HepG2 (cell line): ENCODE results near the gene CPS1. TPM values are rescaled to one million over a fixed set of nuclear protein-coding genes. Genes with fewer than 3 reads are reported as not detected.

Experiments
- E2F1 ChIP-seq: sonication (generic); formaldehyde crosslinking; IDR thresholded peaks from 2 replicates; pipeline ENCODE4 v1.5.0; 2020; ENCODE audit warnings: missing genetic modification reagents
- GATA4 ChIP-seq: sonication (generic); IDR thresholded peaks from 2 replicates; pipeline ENCODE4 v1.6.1; 2016; ENCODE audit warnings: antibody characterized with exemption, low read depth, borderline replicate concordance
- HNRNPL ChIP-seq: fragments of 200-400 bp; formaldehyde crosslinking; IDR thresholded peaks from 2 replicates; pipeline ENCODE4 v1.6.1; 2017; ENCODE audit warnings: mild to moderate bottlenecking, low read depth, low read length
- KIAA2018 ChIP-seq: sonication (generic); formaldehyde crosslinking; IDR thresholded peaks from 2 replicates; pipeline ENCODE4 v1.5.0; 2020; ENCODE audit warnings: mild to moderate bottlenecking, missing genetic modification reagents, borderline replicate concordance
- MAFK ChIP-seq, 2 experiments: IDR thresholded peaks in 1 of 2; conservative IDR thresholded peaks in 1 of 2; 2 replicates each; pipeline ENCODE4 v1.6.1; 2011; ENCODE audit warnings: improper control_type of control experiment in 2 of 2, low read length in 2 of 2
- NAIF1 ChIP-seq: sonication (generic); formaldehyde crosslinking; IDR thresholded peaks from 2 replicates; pipeline ENCODE4 v1.5.0; 2020; ENCODE audit warnings: mild to moderate bottlenecking, missing genetic modification reagents, borderline replicate concordance
- NFE2L1 ChIP-seq: sonication (generic); formaldehyde crosslinking; IDR thresholded peaks from 2 replicates; pipeline ENCODE4 v1.4.0; 2020; ENCODE audit warnings: missing genetic modification reagents, mild to moderate bottlenecking, borderline replicate concordance
- POLR2AphosphoS5 ChIP-seq: IDR thresholded peaks from 2 replicates; pipeline ENCODE4 v1.6.1; 2012; ENCODE audit warnings: low read depth, low read length
- PRDM10 ChIP-seq: sonication (generic); formaldehyde crosslinking; IDR thresholded peaks from 2 replicates; pipeline ENCODE4 v1.4.0; 2020; ENCODE audit warnings: low read depth, missing genetic modification reagents
- ZBTB14 ChIP-seq: sonication (generic); formaldehyde crosslinking; IDR thresholded peaks from 2 replicates; pipeline ENCODE4 v1.4.0; 2020; ENCODE audit warnings: missing genetic modification reagents
- ZMYM4 ChIP-seq: sonication (generic); formaldehyde crosslinking; IDR thresholded peaks from 2 replicates; pipeline ENCODE4 v1.8.1; 2023; ENCODE audit warnings: mild to moderate bottlenecking, missing genetic modification reagents
- ZNF746 ChIP-seq: sonication (generic); formaldehyde crosslinking; IDR thresholded peaks from 2 replicates; pipeline ENCODE4 v1.8.0; 2022; ENCODE audit warnings: mild to moderate bottlenecking, missing genetic modification reagents
- ZNF878 ChIP-seq: sonication (generic); formaldehyde crosslinking; IDR thresholded peaks from 2 replicates; pipeline ENCODE4 v1.8.1; 2023; ENCODE audit warnings: mild to moderate bottlenecking, missing genetic modification reagents, moderate library complexity
- ZSCAN20 ChIP-seq: sonication (generic); formaldehyde crosslinking; IDR thresholded peaks from 2 replicates; pipeline ENCODE4 v1.4.0; 2020; ENCODE audit warnings: missing genetic modification reagents, mild to moderate bottlenecking, borderline replicate concordance
- polyA plus RNA-seq, 8 experiments: library from polyadenylated mRNA; depleted of rRNA in 3 of 8; stranded (reverse) in 7 of 8; unstranded in 1 of 8; fragments of >200 nt; fragmentation: Illumina TruSeq in 4 of 8; extraction: Trizol in 4 of 8; gene quantifications; 2 replicates each; pipeline versions ENCODE4 v1.2.1 to v1.2.3, GENCODE V29; 2011 to 2016; ENCODE audit warnings: low read depth in 4 of 8, missing spikeins in 1 of 8, mixed read lengths in 1 of 8; ENCODE audit not compliant: insufficient read depth in 1 of 8
- total RNA-seq, 5 experiments: library from RNA; depleted of rRNA; stranded (reverse); fragments of >200 nt; fragmentation: Illumina TruSeq; extraction: Trizol; gene quantifications; 2 replicates each; pipeline ENCODE4 v1.2.3, GENCODE V29; 2016; ENCODE audit warnings: low read depth in 1 of 5

The CPS1 gene
- total and polyA plus RNA-seq, 2 of the 13 experiments (the other 11 are each of a cell fraction or from before 2014, with no cell fraction given) = 24.4 to 51.7 TPM

GRCh38 chr2:210539578-210540416 lies 16.6 kb upstream of the CPS1 start (continued):
- TF ChIP-seq KIAA2018 (CRISPR knock-in tag) = no peak
- TF ChIP-seq MAFK (conservative IDR thresholded peaks at IDR 0.05 in 1 of 2, IDR thresholded peaks at IDR 0.05 in 1 of 2; ENCODE audit: low read length in 2 of 2) = no peak
- no peak for TF ChIP-seq ZSCAN20 (CRISPR knock-in tag)
- no peak for TF ChIP-seq PRDM10 (CRISPR knock-in tag)
- TF ChIP-seq HNRNPL = no peak
- TF ChIP-seq NFE2L1 (CRISPR knock-in tag) = no peak
- TF ChIP-seq ZMYM4 (CRISPR knock-in tag) = peak; percentile 38
- no peak for TF ChIP-seq NAIF1 (CRISPR knock-in tag)
- no peak for TF ChIP-seq GATA4
- TF ChIP-seq POLR2AphosphoS5 = no peak
- no peak for TF ChIP-seq ZNF746 (CRISPR knock-in tag)
- TF ChIP-seq ZNF878 (CRISPR knock-in tag) = peak; percentile 36; the same call in 1 of the 2 replicates
- TF ChIP-seq E2F1 (CRISPR knock-in tag) = no peak
- TF ChIP-seq ZBTB14 (CRISPR knock-in tag) = no peak
